Epithelial cell of esophagus (primary cell): ENCODE results near the gene TANGO2.

ENCODE experiments used
- DNase-seq: peaks from one replicate; pipeline ENCODE4 v3.0.0; 2010; ENCODE audit warnings: low read depth
- H3K4me3 ChIP-seq: 2 replicates; pipeline ENCODE4 v1.5.1; 2011; ENCODE audit warnings: mild to moderate bottlenecking, low read length, control low read depth
- TF ChIP-seq, protein P1 (sequence below): IDR thresholded peaks from 2 replicates; pipeline ENCODE4 v1.5.1; 2011; ENCODE audit warnings: low read depth, mild to moderate bottlenecking, low read length, control low read depth, inconsistent platforms; ENCODE audit not compliant: insufficient read depth; ENCODE audit errors: missing control alignments

Gene TANGO2

DNA sequence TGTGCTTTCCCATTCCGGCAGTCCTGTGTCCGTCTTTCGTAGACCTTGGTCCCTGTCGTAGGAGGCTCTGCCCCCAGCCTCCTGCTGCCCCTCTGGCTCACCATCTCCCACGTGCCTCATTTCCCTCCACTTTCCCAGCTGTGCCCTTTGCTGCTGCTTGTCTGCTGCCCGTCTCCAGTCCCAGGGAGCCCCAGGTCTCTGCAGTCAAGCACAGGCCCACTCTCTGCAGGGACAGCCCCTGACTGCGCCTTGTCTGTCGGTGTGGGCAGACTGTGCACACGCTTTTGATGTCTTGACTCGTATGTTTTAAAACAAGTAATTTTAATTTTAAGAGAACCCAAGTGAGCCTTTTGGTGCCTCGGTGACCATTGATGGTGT is 71.6 kb downstream of the TANGO2 start:
- TF ChIP-seq, protein P1, sequence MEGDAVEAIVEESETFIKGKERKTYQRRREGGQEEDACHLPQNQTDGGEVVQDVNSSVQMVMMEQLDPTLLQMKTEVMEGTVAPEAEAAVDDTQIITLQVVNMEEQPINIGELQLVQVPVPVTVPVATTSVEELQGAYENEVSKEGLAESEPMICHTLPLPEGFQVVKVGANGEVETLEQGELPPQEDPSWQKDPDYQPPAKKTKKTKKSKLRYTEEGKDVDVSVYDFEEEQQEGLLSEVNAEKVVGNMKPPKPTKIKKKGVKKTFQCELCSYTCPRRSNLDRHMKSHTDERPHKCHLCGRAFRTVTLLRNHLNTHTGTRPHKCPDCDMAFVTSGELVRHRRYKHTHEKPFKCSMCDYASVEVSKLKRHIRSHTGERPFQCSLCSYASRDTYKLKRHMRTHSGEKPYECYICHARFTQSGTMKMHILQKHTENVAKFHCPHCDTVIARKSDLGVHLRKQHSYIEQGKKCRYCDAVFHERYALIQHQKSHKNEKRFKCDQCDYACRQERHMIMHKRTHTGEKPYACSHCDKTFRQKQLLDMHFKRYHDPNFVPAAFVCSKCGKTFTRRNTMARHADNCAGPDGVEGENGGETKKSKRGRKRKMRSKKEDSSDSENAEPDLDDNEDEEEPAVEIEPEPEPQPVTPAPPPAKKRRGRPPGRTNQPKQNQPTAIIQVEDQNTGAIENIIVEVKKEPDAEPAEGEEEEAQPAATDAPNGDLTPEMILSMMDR: no peak
- no peak for DNase-seq
- no peak overlapping the region for H3K4me3 ChIP-seq

GRCh38 chr22:20093418-20094196 is 72.7 kb downstream of the TANGO2 start:
- TF ChIP-seq, protein P1: no peak
- H3K4me3 ChIP-seq: no peak overlapping the region
- no peak for DNase-seq

GRCh38 chr22:20094197-20094807 is 73.4 kb downstream of the TANGO2 start:
- TF ChIP-seq, protein P1: no peak
- no peak overlapping the region for H3K4me3 ChIP-seq
- DNase-seq: no peak

- DNase-seq: no peak
- TF ChIP-seq, protein P1: no peak
- no peak overlapping the region for H3K4me3 ChIP-seq
Observed at GRCh38 chr22:20095521-20095920, 74.6 kb downstream of the TANGO2 start.

- no peak for DNase-seq
- TF ChIP-seq, protein P1: no peak
- H3K4me3 ChIP-seq: no peak overlapping the region
Observed at GRCh38 chr22:20096574-20097420, 75.9 kb downstream of the TANGO2 start.

- no peak for DNase-seq
- TF ChIP-seq, protein P1: no peak
- H3K4me3 ChIP-seq: no peak overlapping the region
Observed at GRCh38 chr22:20099099-20099711, 78.3 kb downstream of the TANGO2 start.
